SK-N-SH (cell line): ENCODE measurements around the gene CLEC4G. TPM values are rescaled to one million over a fixed set of nuclear protein-coding genes. Genes with fewer than 3 reads are reported as not detected.

Experiments used
- CTCF ChIA-PET: fragments of 300-600, 350-600 bp; formaldehyde crosslinking; extraction: SDS; loops from one replicate; lab custom pipeline; 2021; lab: Yijun Ruan, JAX
- POLR2A ChIA-PET: fragments of 350-600 bp; sonication (Branson Sonifier 250); formaldehyde crosslinking; extraction: SDS; loops from one replicate; lab custom pipeline; 2020; ENCODE audit warnings: antibody characterized with exemption, inconsistent platforms; lab: Yijun Ruan, JAX
- DNase-seq: peaks from one replicate; pipeline ENCODE4 v3.0.0; 2012
- H2AFZ ChIP-seq: fragments of 200-600 bp; sonication (generic); 2 replicates; pipeline ENCODE4 v1.8.1; 2016; ENCODE audit warnings: antibody characterized with exemption, mild to moderate bottlenecking, low read depth
- H3F3A ChIP-seq: fragments of 200-600 bp; sonication (generic); replicated peaks from 2 replicates; pipeline ENCODE3; 2016; ENCODE audit warnings: antibody characterized with exemption, mild to moderate bottlenecking; ENCODE audit not compliant: insufficient read depth
- H3K27ac ChIP-seq, 2 experiments: fragments of 200-500 bp in 1 of 2; fragments of 200-600 bp in 1 of 2; sonication (Bioruptor generic) in 1 of 2; sonication (generic), shearing (Covaris generic) in 1 of 2; 2 replicates each; pipeline versions ENCODE4 v1.5.1 to v1.6.1; 2014 to 2016; ENCODE audit warnings: low read depth in 2 of 2, inconsistent platforms in 1 of 2, low read length in 1 of 2, mild to moderate bottlenecking in 1 of 2, mixed read lengths in 1 of 2
- H3K27me3 ChIP-seq: fragments of 200-600 bp; sonication (generic), shearing (Covaris generic); 2 replicates; pipeline ENCODE4 v1.6.1; 2016; ENCODE audit warnings: mixed run types; ENCODE audit not compliant: insufficient read depth
- H3K36me3 ChIP-seq, 2 experiments: fragments of 200-500 bp in 1 of 2; fragments of 200-600 bp in 1 of 2; sonication (Bioruptor generic) in 1 of 2; sonication (generic) in 1 of 2; replicated peaks in 1 of 2; 2 replicates each; pipeline versions ENCODE3 to v1.5.1; 2014 to 2016; ENCODE audit warnings: low read length in 1 of 2, mild to moderate bottlenecking in 1 of 2; ENCODE audit not compliant: insufficient read depth in 2 of 2, control insufficient read depth in 1 of 2
- H3K4me1 ChIP-seq, 2 experiments: fragments of 200-500 bp in 1 of 2; fragments of 200-600 bp in 1 of 2; sonication (Bioruptor generic) in 1 of 2; sonication (generic), shearing (Covaris generic) in 1 of 2; 2 replicates each; pipeline versions ENCODE4 v1.5.1 to v1.6.1; 2014 to 2016; ENCODE audit warnings: low read depth in 1 of 2, low read length in 1 of 2, mixed run types in 1 of 2; ENCODE audit not compliant: insufficient read depth in 2 of 2, control insufficient read depth in 1 of 2
- H3K4me2 ChIP-seq: fragments of 200-600 bp; sonication (generic), shearing (Covaris generic); 2 replicates; pipeline ENCODE4 v1.6.1; 2017; ENCODE audit warnings: mixed run types
- H3K4me3 ChIP-seq, 2 experiments: fragments of 200-500 bp in 1 of 2; fragments of 200-600 bp in 1 of 2; sonication (Bioruptor generic) in 1 of 2; sonication (generic), shearing (Covaris generic) in 1 of 2; 2 replicates each; pipeline versions ENCODE4 v1.5.1 to v1.8.1; 2014 to 2016; ENCODE audit warnings: low read depth in 2 of 2, inconsistent platforms in 1 of 2, low read length in 1 of 2, mild to moderate bottlenecking in 1 of 2, mixed read lengths in 1 of 2, moderate library complexity in 1 of 2
- H3K79me2 ChIP-seq: fragments of 200-600 bp; sonication (generic); 2 replicates; pipeline ENCODE4 v1.8.1; 2017; ENCODE audit warnings: mild to moderate bottlenecking; ENCODE audit not compliant: insufficient read depth
- H3K9ac ChIP-seq: fragments of 200-600 bp; sonication (generic); 2 replicates; pipeline ENCODE4 v1.6.1; 2017; ENCODE audit warnings: mixed run types
- H3K9me2 ChIP-seq: fragments of 200-600 bp; sonication (generic); 2 replicates; pipeline ENCODE4 v1.6.1; 2017; ENCODE audit warnings: mixed run types
- H3K9me3 ChIP-seq: fragments of 200-600 bp; sonication (generic); 2 replicates; pipeline ENCODE4 v1.6.1; 2017; ENCODE audit warnings: mixed run types, mild to moderate bottlenecking, moderate library complexity
- H4K20me1 ChIP-seq: fragments of 200-600 bp; sonication (generic); 2 replicates; pipeline ENCODE4 v1.6.1; 2017; ENCODE audit warnings: mild to moderate bottlenecking, mixed run types; ENCODE audit not compliant: insufficient read depth
- EP300 ChIP-seq, 2 experiments: IDR thresholded peaks; 2 replicates each; pipeline versions ENCODE4 v1.4.0 to v1.6.1; 2012; ENCODE audit warnings: borderline replicate concordance in 1 of 2, low read depth in 1 of 2, low read length in 1 of 2
- GABPA ChIP-seq: IDR thresholded peaks from 2 replicates; pipeline ENCODE4 v1.4.0; 2012; ENCODE audit warnings: low read depth, mild to moderate bottlenecking
- JUND ChIP-seq: IDR thresholded peaks from 2 replicates; pipeline ENCODE4 v1.4.0; 2012
- MXI1 ChIP-seq: IDR thresholded peaks from 2 replicates; pipeline ENCODE4 v1.6.1; 2012; ENCODE audit warnings: mild to moderate bottlenecking, low read depth, low read length, improper control_type of control experiment
- NFIC ChIP-seq: IDR thresholded peaks from 2 replicates; pipeline ENCODE4 v1.4.0; 2012; ENCODE audit warnings: borderline replicate concordance
- PBX3 ChIP-seq: IDR thresholded peaks from 2 replicates; pipeline ENCODE4; 2012
- RAD21 ChIP-seq: IDR thresholded peaks from 2 replicates; pipeline ENCODE4 v1.6.1; 2012; ENCODE audit warnings: mild to moderate bottlenecking, low read length
- SIN3A ChIP-seq: IDR thresholded peaks from 2 replicates; pipeline ENCODE4 v1.6.1; 2012; ENCODE audit warnings: low read depth, mild to moderate bottlenecking, low read length, moderate library complexity, borderline replicate concordance
- WGBS: methylation state at CpG from one replicate; pipeline ENCODE4 v1.1.6; 2017; ENCODE audit warnings: low lambda C conversion rate; 5-methylcytosine and 5-hydroxymethylcytosine counted together
- polyA plus RNA-seq, 3 experiments: library from polyadenylated mRNA; depleted of rRNA; stranded (reverse); fragments of >200 nt; gene quantifications; 2 replicates each; pipeline ENCODE4 v1.2.3, GENCODE V29; 2012

The CLEC4G gene, protein sequence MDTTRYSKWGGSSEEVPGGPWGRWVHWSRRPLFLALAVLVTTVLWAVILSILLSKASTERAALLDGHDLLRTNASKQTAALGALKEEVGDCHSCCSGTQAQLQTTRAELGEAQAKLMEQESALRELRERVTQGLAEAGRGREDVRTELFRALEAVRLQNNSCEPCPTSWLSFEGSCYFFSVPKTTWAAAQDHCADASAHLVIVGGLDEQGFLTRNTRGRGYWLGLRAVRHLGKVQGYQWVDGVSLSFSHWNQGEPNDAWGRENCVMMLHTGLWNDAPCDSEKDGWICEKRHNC
- polyA plus RNA-seq (2012; rRNA removed), result not detected in 2 replicates
- not detected in 2 replicates for polyA plus RNA-seq (2012; cell fraction: cytosol; rRNA removed)
- polyA plus RNA-seq (2012; cell fraction: nucleus; rRNA removed), result not detected in 2 replicates

GRCh38 chr19:7732045-7732444, at the start of gene CLEC4G:
Gene CLEC4G, minus strand, starts transcription at chr19:7732110. Its CDS starts 8 bp downstream, at chr19:7732102.
- no peaks in the 10 kb centered on the region for H3K4me1 ChIP-seq
- no peaks in the 10 kb centered on the region for H3K79me2 ChIP-seq
- H3K4me3 ChIP-seq, result no peak within 1 kb of the TSS
- no peak within 1 kb of the TSS for H3K9ac ChIP-seq
- H3K9me3 ChIP-seq, result no peaks in the 10 kb centered on the region
- no peak within 1 kb of the TSS for H3K27ac ChIP-seq
- no peak for TF ChIP-seq PBX3
- TF ChIP-seq MXI1, result no peak
- TF ChIP-seq NFIC, result no peak
- DNase-seq, result no peak
- POLR2A ChIA-PET, result no interaction called here
- WGBS, result 8% methylated on average over 9 of the region's 9 CpGs
- no peak within 1 kb of the TSS for H2AFZ ChIP-seq
- H3F3A ChIP-seq, result no peaks in the 10 kb centered on the region
- CTCF ChIA-PET, result no interaction called here
- H3K36me3 ChIP-seq, result no peaks in the 10 kb centered on the region
- H3K4me2 ChIP-seq, result no peak within 1 kb of the TSS
- no peaks in the 10 kb centered on the region for H4K20me1 ChIP-seq
- H3K27me3 ChIP-seq, result peaks cover 59% of the 10 kb centered on the region
- H3K9me2 ChIP-seq, result no peaks in the 10 kb centered on the region

DNA sequence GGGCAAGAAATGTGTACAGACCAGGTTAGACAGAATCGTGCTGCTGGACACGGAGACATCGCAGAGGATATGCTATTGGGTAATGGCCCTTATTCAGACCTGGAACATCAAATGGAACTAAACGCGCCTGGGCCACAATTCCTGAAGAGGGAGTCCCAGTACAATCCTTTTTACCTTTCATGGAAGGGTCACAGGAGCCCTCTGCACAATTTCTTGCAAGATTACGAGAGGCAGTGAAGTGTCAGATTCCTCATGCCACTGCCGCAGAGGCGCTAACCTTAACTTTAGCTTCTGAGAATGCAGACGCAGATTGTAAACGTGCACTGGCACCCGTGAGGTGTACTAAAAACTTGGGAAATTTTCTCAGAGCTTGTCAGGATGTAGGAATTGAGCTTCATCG, 49.2 kb upstream of the CLEC4G start:
- no peaks in the 10 kb centered on the region for H3K9me2 ChIP-seq
- ChIA-PET CTCF (no interaction called here), POLR2A (no interaction called here)
- no peak overlapping the region for H3K4me2 ChIP-seq
- no peak for TF ChIP-seq SIN3A
- no peak for TF ChIP-seq RAD21
- no peak for TF ChIP-seq JUND
- TF ChIP-seq EP300 (IDR thresholded peaks at IDR 0.05; ENCODE audit: borderline replicate concordance in 1 of 2, low read depth in 1 of 2, low read length in 1 of 2), result no peak
- TF ChIP-seq GABPA, result no peak
- no peak overlapping the region for H3K4me3 ChIP-seq
- H3K27ac ChIP-seq, result no peak overlapping the region
- H3K4me1 ChIP-seq, result no peaks in the 10 kb centered on the region; a peak in 1 of 4 replicates
- H3K9ac ChIP-seq, result no peak overlapping the region
- no peaks in the 10 kb centered on the region for H3K9me3 ChIP-seq
- H4K20me1 ChIP-seq, result no peaks in the 10 kb centered on the region
- DNase-seq, result no peak
- H3K79me2 ChIP-seq, result no peaks in the 10 kb centered on the region
- H3F3A ChIP-seq, result no peaks in the 10 kb centered on the region
- peaks cover 94% of the 10 kb centered on the region for H3K27me3 ChIP-seq
- 6% methylated on average over 12 of the region's 12 CpGs for WGBS
- no peak overlapping the region for H2AFZ ChIP-seq
- H3K36me3 ChIP-seq, result no peaks in the 10 kb centered on the region
